Sigmoid colon (tissue), 7 donors: ENCODE data around the gene NOTCH2NLA. TPM values are rescaled to one million over a fixed set of nuclear protein-coding genes. Genes with fewer than 3 reads are reported as not detected.
"Not testable (repeated sequence)": the region's sequence is repeated elsewhere in the genome, so short reads cannot be mapped to it uniquely, and the experiment has no call there.

Source experiments
- DNase-seq: peaks from one replicate; pipeline ENCODE4 v3.0.0-alpha.2; 2019
- H3K27ac ChIP-seq, 4 donors: fragments of 200-600 bp; sonication (generic); one replicate each; pipeline ENCODE4 v1.5.1; 2016 to 2019; ENCODE audit warnings: mild to moderate bottlenecking in 1 of 4
- H3K27me3 ChIP-seq, 3 donors: fragments of 200-600 bp; sonication (generic); one replicate each; pipeline ENCODE4 v1.5.1; 2019; ENCODE audit warnings: mild to moderate bottlenecking in 1 of 3
- H3K36me3 ChIP-seq, 4 donors: fragments of 200-600 bp; sonication (generic); one replicate each; pipeline ENCODE4 v1.5.1; 2016 to 2019
- H3K4me1 ChIP-seq, 4 donors: fragments of 200-600 bp; sonication (generic); one replicate each; pipeline ENCODE4 v1.5.1; 2017 to 2019
- H3K4me3 ChIP-seq, 4 donors: fragments of 200-600 bp; sonication (generic); one replicate each; pipeline ENCODE4 v1.5.1; 2017 to 2019; ENCODE audit warnings: mild to moderate bottlenecking in 2 of 4, moderate library complexity in 1 of 4
- H3K9me3 ChIP-seq, 4 donors: fragments of 200-600 bp in 3 of 4; sonication (generic) in 3 of 4; one replicate each; pipeline versions ENCODE4 v1.5.1 to v1.6.1; 2013 to 2019
- CTCF ChIP-seq, 4 experiments: fragments of 450-650 bp in 3 of 4; fragments of 200-600 bp in 1 of 4; IDR thresholded peaks; one replicate each; pipeline ENCODE4 v1.5.1; 2016 to 2019; ENCODE audit warnings: antibody characterized with exemption in 4 of 4, mild to moderate bottlenecking in 3 of 4, moderate library complexity in 2 of 4
- WGBS, 2 donors: extraction: QIAGEN DNeasy Blood & Tissue Kit; methylation state at CpG; one replicate each; pipeline ENCODE4 v1.1.7; 2013; 5-methylcytosine and 5-hydroxymethylcytosine counted together
- intact Hi-C: fragments of 100-400 bp; cut with DNase I; formaldehyde crosslinking; loops from one replicate; pipeline ENCODE4 v1.15.1; 2023
- polyA plus RNA-seq, 3 donors: library from polyadenylated mRNA; stranded (reverse); fragments of 200-250 nt; gene quantifications; one replicate each; pipeline ENCODE4 v1.2.3, GENCODE V29; 2013
- total RNA-seq, 4 donors: library from RNA; depleted of rRNA; stranded (reverse); fragments of >200 nt; gene quantifications; one replicate each; pipeline ENCODE4 v1.1.0, GENCODE V29; 2016
- donor health status: healthy with polysubstance abuse.
- donor health status: Bipolar disorder and iron deficiency.
- donor health status: healthy.

The NOTCH2NLA gene
- total and polyA plus RNA-seq, 7 donors = 5.3 to 52.9 (median 25.7) TPM

- peak in 1 of 4 experiments; percentile 10 for TF ChIP-seq CTCF (IDR thresholded peaks at IDR 0.05)
- H3K27me3 ChIP-seq, H3K4me3 ChIP-seq, H3K36me3 ChIP-seq, H3K9me3 ChIP-seq, H3K4me1 ChIP-seq, H3K27ac ChIP-seq, intact Hi-C loops, DNase-seq: not testable (repeated sequence)
- no CpG with 5 or more reads among the region's 7 CpGs for WGBS, 2 donors
These were observed 84.4 kb downstream of the NOTCH2NLA start, which contains the start of gene NBPF10 for GRCh38 chr1:146144465-146144864. Gene NBPF10 (minus strand): TSS chr1:146144804. CDS start chr1:146144769, 35 bp downstream.

Other genes starting within 250 kb of the NOTCH2NLA start
- gene TXNIP, start 232.4 kb downstream of the NOTCH2NLA start, total RNA-seq = 1,000 to 10,000 TPM; 1,623 to 4,609 (median 1,842) TPM
- gene TXNIP, start 232.4 kb downstream of the NOTCH2NLA start, polyA plus RNA-seq = 100 to 1,000 TPM; 326 to 783 (median 548) TPM
- not detected for gene HJV, start 207.3 kb downstream of the NOTCH2NLA start, total RNA-seq
- not detected for gene HJV, start 207.3 kb downstream of the NOTCH2NLA start, polyA plus RNA-seq
- 1 to 10 TPM in 2 of 4 donors, under 1 TPM in 2; 0.55 to 2.4 (median 0.93) TPM for gene NBPF10, start 84.2 kb downstream of the NOTCH2NLA start, total RNA-seq
- gene NBPF10, start 84.2 kb downstream of the NOTCH2NLA start, polyA plus RNA-seq = 1 to 10 TPM in 1 of 3 donors, under 1 TPM in 2; 0.46 to 1.0 (median 0.60) TPM